NCI-H345 treated with DMSO at 0.1 percent for 48 hours (cell line): Measurements from ENCODE around the gene ATP11C.
"Not testable (repeated sequence)": the region's sequence is repeated elsewhere in the genome, so short reads cannot be mapped to it uniquely, and the experiment has no call there.

ENCODE experiments used
- DNase-seq: peaks from one replicate; lab custom pipeline; 2025; ENCODE audit not compliant: unreplicated experiment; lab: John Stamatoyannopoulos, UW

Gene ATP11C

GRCh38 chrX:139924696-139925095 lies 8.2 kb downstream of the ATP11C start:
- no peak for DNase-seq

GRCh38 chrX:139924069-139924695 lies 8.7 kb downstream of the ATP11C start:
- no peak for DNase-seq

- DNase-seq, result not testable (repeated sequence)
Measured at GRCh38 chrX:139921142-139921541, 11.7 kb downstream of the ATP11C start.

- no peak for DNase-seq
Measured at GRCh38 chrX:139920316-139920715, 12.5 kb downstream of the ATP11C start.

GRCh38 chrX:139914421-139914820 lies 18.4 kb downstream of the ATP11C start:
- DNase-seq, result no peak

GRCh38 chrX:139909712-139910111 lies 23.1 kb downstream of the ATP11C start:
- DNase-seq, result no peak

GRCh38 chrX:139907078-139907477 lies 25.8 kb downstream of the ATP11C start:
- no peak for DNase-seq

- no peak for DNase-seq
Measured at GRCh38 chrX:139905743-139906142, 27.1 kb downstream of the ATP11C start.

GRCh38 chrX:139905051-139905450 lies 27.8 kb downstream of the ATP11C start:
- no peak for DNase-seq

- no peak for DNase-seq
Measured at GRCh38 chrX:139903210-139903609, 29.6 kb downstream of the ATP11C start.

GRCh38 chrX:139902559-139902958 lies 30.3 kb downstream of the ATP11C start:
- DNase-seq, result no peak

GRCh38 chrX:139898334-139898733 lies 34.5 kb downstream of the ATP11C start:
- no peak for DNase-seq

GRCh38 chrX:139892512-139892911 lies 40.3 kb downstream of the ATP11C start:
- DNase-seq, result no peak

- DNase-seq, result no peak
Measured at GRCh38 chrX:139890991-139891700, 41.7 kb downstream of the ATP11C start.

- no peak for DNase-seq
Measured at GRCh38 chrX:139889760-139890159, 43.1 kb downstream of the ATP11C start.

GRCh38 chrX:139883984-139884383 lies 48.9 kb downstream of the ATP11C start:
- no peak for DNase-seq

- no peak for DNase-seq
Measured at GRCh38 chrX:139882299-139882698, 50.6 kb downstream of the ATP11C start.

GRCh38 chrX:139881572-139881971 lies 51.3 kb downstream of the ATP11C start:
- no peak for DNase-seq

GRCh38 chrX:139881130-139881529 lies 51.7 kb downstream of the ATP11C start:
- DNase-seq, result no peak

GRCh38 chrX:139877710-139878414 lies 55.0 kb downstream of the ATP11C start:
- no peak for DNase-seq

- DNase-seq, result no peak
Measured at GRCh38 chrX:139875841-139876240, 57.0 kb downstream of the ATP11C start.

- no peak for DNase-seq
Measured at GRCh38 chrX:139869796-139870195, 63.1 kb downstream of the ATP11C start.
